B cell (primary cell): ENCODE results near the gene WDR54. TPM values are rescaled to one million over a fixed set of nuclear protein-coding genes. Genes with fewer than 3 reads are reported as not detected.

Source experiments
- ATAC-seq: fragments of 200-7000 bp; cut with Tn5 transposase; one replicate; pipeline ENCODE4 v1.10.0; 2021; ENCODE audit warnings: low read depth, mild to moderate bottlenecking, moderate number of reproducible peaks, moderate library complexity
- CTCF ChIA-PET: fragments of 350-600 bp; sonication (Branson Sonifier 250); formaldehyde crosslinking; loops from one replicate; lab custom pipeline; 2021; ENCODE audit warnings: antibody characterized with exemption, inconsistent platforms; lab: Charles Lee
- POLR2A ChIA-PET: fragments of 350-600 bp; sonication (Branson Sonifier 250); formaldehyde crosslinking; loops from one replicate; lab custom pipeline; 2021; ENCODE audit warnings: antibody characterized with exemption; lab: Charles Lee
- DNase-seq: peaks from one replicate; pipeline ENCODE4 v3.0.0; 2013
- H2AFZ ChIP-seq: 2 replicates; pipeline ENCODE4 v1.6.1; 2012; ENCODE audit warnings: mild to moderate bottlenecking, low read depth, low read length; ENCODE audit not compliant: insufficient read depth, poor library complexity, severe bottlenecking
- H3K27ac ChIP-seq, 2 donors: 1 replicate in 1 of 2; 2 replicates in 1 of 2; pipeline ENCODE4 v1.5.1; 2012 to 2013; ENCODE audit warnings: low read length in 2 of 2, mild to moderate bottlenecking in 2 of 2, moderate library complexity in 1 of 2
- H3K27me3 ChIP-seq, 4 experiments: fragments of 200-600 bp in 1 of 4; sonication (generic) in 1 of 4; replicated peaks in 1 of 4; 1 replicate in 2 of 4; 2 replicates in 2 of 4; pipeline versions ENCODE4 v1.6.1 to v1.7.0; 2013 to 2016; ENCODE audit warnings: low read length in 3 of 4, mild to moderate bottlenecking in 2 of 4, mixed read lengths in 1 of 4, moderate library complexity in 1 of 4; ENCODE audit not compliant: insufficient read depth in 4 of 4, control insufficient read depth in 3 of 4; ENCODE audit errors: control extremely low read depth in 1 of 4
- H3K36me3 ChIP-seq, 2 experiments: replicated peaks in 1 of 2; 1 replicate in 1 of 2; 2 replicates in 1 of 2; pipeline versions ENCODE4 v1.6.1 to v1.7.1; 2013; ENCODE audit warnings: low read length in 1 of 2; ENCODE audit not compliant: insufficient read depth in 2 of 2, control insufficient read depth in 1 of 2; ENCODE audit errors: control extremely low read depth in 1 of 2, extremely low read depth in 1 of 2
- H3K4me1 ChIP-seq, 2 donors: fragments of 200-600 bp in 1 of 2; sonication (generic) in 1 of 2; 1 replicate in 1 of 2; 2 replicates in 1 of 2; pipeline versions ENCODE4 v1.5.1 to v1.6.1; 2013 to 2017; ENCODE audit warnings: low read length in 2 of 2; ENCODE audit not compliant: control insufficient read depth in 2 of 2, insufficient read depth in 2 of 2
- H3K4me2 ChIP-seq: replicated peaks from 2 replicates; pipeline ENCODE3; 2012; ENCODE audit warnings: mild to moderate bottlenecking, low read depth, low read length; ENCODE audit not compliant: poor library complexity, severe bottlenecking
- H3K4me3 ChIP-seq, 5 experiments: fragments of 200-600 bp in 1 of 5; sonication (generic) in 1 of 5; 1 replicate in 3 of 5; 2 replicates in 2 of 5; pipeline versions ENCODE4 v1.5.1 to v1.7.0; 2011 to 2016; ENCODE audit warnings: low read length in 4 of 5, mild to moderate bottlenecking in 4 of 5, low read depth in 2 of 5, control low read depth in 1 of 5, moderate library complexity in 1 of 5; ENCODE audit not compliant: insufficient read depth in 1 of 5; ENCODE audit errors: control extremely low read depth in 1 of 5, extremely low read depth in 1 of 5
- H3K79me2 ChIP-seq: fragments of 200-600 bp; sonication (generic); one replicate; pipeline ENCODE4 v1.6.0; 2016; ENCODE audit warnings: low read length; ENCODE audit not compliant: control insufficient read depth, insufficient read depth
- H3K9ac ChIP-seq: fragments of 200-600 bp; sonication (generic); 2 replicates; pipeline ENCODE4 v1.6.1; 2017; ENCODE audit warnings: mild to moderate bottlenecking, low read length, moderate library complexity
- H3K9me3 ChIP-seq, 3 donors: one replicate each; pipeline versions ENCODE4 v1.6.1 to v1.7.1; 2013; ENCODE audit warnings: low read length in 2 of 3; ENCODE audit not compliant: control insufficient read depth in 2 of 3, insufficient read depth in 1 of 3; ENCODE audit errors: control extremely low read depth in 1 of 3
- H4K20me1 ChIP-seq: 2 replicates; pipeline ENCODE4 v1.6.0; 2012; ENCODE audit warnings: mild to moderate bottlenecking, low read length; ENCODE audit not compliant: insufficient read depth, control insufficient read depth, poor library complexity, severe bottlenecking
- H3K27ac Mint-ChIP-seq: one replicate; pipeline ENCODE4 v1.8.0; 2021; ENCODE audit warnings: mixed read lengths
- H3K27me3 Mint-ChIP-seq: one replicate; pipeline ENCODE4 v1.8.0; 2021; ENCODE audit warnings: mixed read lengths
- H3K4me1 Mint-ChIP-seq: one replicate; pipeline ENCODE4 v1.8.0; 2021; ENCODE audit warnings: mixed read lengths
- H3K4me3 Mint-ChIP-seq: one replicate; pipeline ENCODE4 v1.8.0; 2021; ENCODE audit warnings: mixed read lengths
- H3K9me3 Mint-ChIP-seq: one replicate; pipeline ENCODE4 v1.8.0; 2022; ENCODE audit warnings: mixed read lengths; ENCODE audit not compliant: insufficient read depth
- EZH2 ChIP-seq: IDR thresholded peaks from 2 replicates; pipeline ENCODE4 v1.6.1; 2012; ENCODE audit warnings: borderline replicate concordance, low read depth, mild to moderate bottlenecking, moderate library complexity, low read length; ENCODE audit not compliant: insufficient read depth, poor library complexity, severe bottlenecking
- WGBS: methylation state at CpG from one replicate; pipeline ENCODE4 v1.1.5; 2013; ENCODE audit warnings: missing lambda C conversion rate; ENCODE audit not compliant: insufficient coverage; 5-methylcytosine and 5-hydroxymethylcytosine counted together
- intact Hi-C: fragments of 100-400 bp; cut with micrococcal nuclease; formaldehyde crosslinking; loops from one replicate; pipeline ENCODE4 v1.10.0; 2022
- polyA plus RNA-seq: library from polyadenylated mRNA; depleted of rRNA; stranded (reverse); fragments of >200 nt; gene quantifications from 2 replicates; pipeline ENCODE4 v1.2.3, GENCODE V29; 2012
- total RNA-seq, 2 donors: library from RNA; stranded (reverse); fragments of 120-200 nt in 1 of 2; gene quantifications; 1 replicate in 1 of 2; 2 replicates in 1 of 2; pipeline versions ENCODE4 v1.2.3 to v1.2.4, GENCODE V29; 2013 to 2022
- TF ChIP-seq, protein P1 (sequence below): fragments of 200-600 bp; IDR thresholded peaks from one replicate; pipeline ENCODE4 v1.8.0; 2022; ENCODE audit warnings: antibody characterized with exemption, mild to moderate bottlenecking

WDR54 gene
- total and polyA plus RNA-seq, 2 donors (not counting 1 experiment from before 2014, with no cell fraction given), result 42.2 to 52.8 TPM

GRCh38 chr2:74472086-74472944 lies 50.8 kb downstream of the WDR54 start, which contains the start of gene MRPL53:
MRPL53 (minus strand) TSS chr2:74472680; CDS start chr2:74472660, 20 bp downstream.
- CTCF ChIA-PET, result interaction anchor here (0.6 to 1.6 kb wide), 10 partner anchors 9 to 137 kb away, joined by 3 to 11 read pairs (median 4); partner anchors contain the start of genes CCDC142, INO80B, TTC31 and WBP1
- WGBS, result under 1% methylated on average over 66 of the region's 66 CpGs
- Mint-ChIP-seq H3K4me1 (peaks cover 20% of the 10 kb centered on the region), H3K4me3 (peak within 1 kb of the TSS; percentile 99), H3K27me3 (no peaks in the 10 kb centered on the region), H3K9me3 (no peaks in the 10 kb centered on the region), H3K27ac (peak within 1 kb of the TSS; percentile 99)
- DNase-seq, result peak; percentile 97
- TF ChIP-seq, protein P1, sequence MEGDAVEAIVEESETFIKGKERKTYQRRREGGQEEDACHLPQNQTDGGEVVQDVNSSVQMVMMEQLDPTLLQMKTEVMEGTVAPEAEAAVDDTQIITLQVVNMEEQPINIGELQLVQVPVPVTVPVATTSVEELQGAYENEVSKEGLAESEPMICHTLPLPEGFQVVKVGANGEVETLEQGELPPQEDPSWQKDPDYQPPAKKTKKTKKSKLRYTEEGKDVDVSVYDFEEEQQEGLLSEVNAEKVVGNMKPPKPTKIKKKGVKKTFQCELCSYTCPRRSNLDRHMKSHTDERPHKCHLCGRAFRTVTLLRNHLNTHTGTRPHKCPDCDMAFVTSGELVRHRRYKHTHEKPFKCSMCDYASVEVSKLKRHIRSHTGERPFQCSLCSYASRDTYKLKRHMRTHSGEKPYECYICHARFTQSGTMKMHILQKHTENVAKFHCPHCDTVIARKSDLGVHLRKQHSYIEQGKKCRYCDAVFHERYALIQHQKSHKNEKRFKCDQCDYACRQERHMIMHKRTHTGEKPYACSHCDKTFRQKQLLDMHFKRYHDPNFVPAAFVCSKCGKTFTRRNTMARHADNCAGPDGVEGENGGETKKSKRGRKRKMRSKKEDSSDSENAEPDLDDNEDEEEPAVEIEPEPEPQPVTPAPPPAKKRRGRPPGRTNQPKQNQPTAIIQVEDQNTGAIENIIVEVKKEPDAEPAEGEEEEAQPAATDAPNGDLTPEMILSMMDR, result no peak
- TF ChIP-seq EZH2, result no peak
- intact Hi-C loops, result loop anchor here (1.0 kb wide), 3 partner anchors 11 to 57 kb away; partner anchors contain the start of genes AUP1, HTRA2, TTC31 and WBP1
- ATAC-seq, result peak; percentile 93
- Histone ChIP-seq H3K4me3 (peak within 1 kb of the TSS; percentile 65 to 89 (median 67)), H2AFZ (peak within 1 kb of the TSS; percentile 94), H3K79me2 (peaks cover 8% of the 10 kb centered on the region), H3K9me3 (peaks cover 0 to 5% (median 0%) of the 10 kb centered on the region in 3 donors), H3K27ac (peak within 1 kb of the TSS; percentile 69 to 94), H3K36me3 (peaks cover 0 to 23% of the 10 kb centered on the region in 2 experiments), H3K4me2 (peak within 1 kb of the TSS; percentile 85), H3K9ac (peak within 1 kb of the TSS; percentile 69), H3K27me3 (no peaks in the 10 kb centered on the region), H3K4me1 (peaks cover 16 to 22% of the 10 kb centered on the region in 2 donors), H4K20me1 (no peaks in the 10 kb centered on the region)
- POLR2A ChIA-PET, result interaction anchor here (0.7 to 4.1 kb wide), 8 partner anchors 10 to 352 kb away, joined by 3 to 63 read pairs (median 6); partner anchors contain the start of genes AUP1, CCDC142, HTRA2 and INO80B
